Measurements from ENCODE around the gene FASN. TPM values are rescaled to one million over a fixed set of nuclear protein-coding genes. Genes with fewer than 3 reads are reported as not detected.

FASN gene
- total and polyA plus RNA-seq, 7 experiments from 2014 or later, result 0.96 to 168 (median 26.7) TPM

DNA sequence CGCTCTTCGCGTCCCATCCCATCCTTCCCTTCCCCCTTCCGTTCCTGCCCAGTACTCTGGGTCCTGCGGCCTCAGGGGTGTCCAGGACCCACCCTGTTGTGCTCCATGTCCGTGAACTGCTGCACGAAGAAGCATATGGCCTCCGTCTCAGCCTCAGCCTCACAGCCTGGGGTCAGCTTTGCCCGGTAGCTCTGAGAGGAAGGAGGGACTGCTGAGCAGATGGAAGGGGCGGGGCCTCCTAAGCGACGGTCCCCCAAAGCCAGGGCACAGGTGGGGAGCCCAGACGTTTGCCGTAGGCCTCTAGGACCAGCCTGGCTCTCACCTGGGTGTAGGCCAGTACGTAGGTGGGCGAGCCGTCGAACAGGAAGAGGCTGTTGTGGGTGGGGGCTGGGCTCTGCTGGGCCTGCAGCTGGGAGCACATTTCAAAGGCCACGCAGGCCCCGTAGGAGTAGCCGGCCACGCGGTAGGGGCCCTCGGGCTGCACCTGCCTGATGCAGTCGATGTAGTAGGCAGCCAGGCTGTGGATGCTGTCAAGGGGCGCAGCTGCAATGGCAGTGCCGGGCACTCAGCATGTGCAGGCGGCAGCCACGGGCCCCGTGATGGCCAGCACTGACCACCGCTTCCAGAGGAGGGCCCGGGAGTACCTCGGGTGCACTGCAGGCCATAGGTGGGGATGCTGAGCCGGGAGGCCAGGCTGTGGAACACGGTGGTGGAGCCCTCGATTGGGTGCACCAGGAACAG lies 17.8 kb downstream of the FASN start:
- Mint-ChIP-seq H3K4me1 (no peaks in the 10 kb centered on the region), H3K27me3 (no peaks in the 10 kb centered on the region), H3K4me3 (no peak overlapping the region), H3K27ac (no peak overlapping the region), H3K36me3 (peaks cover 0 to 14% (median 0%) of the 10 kb centered on the region in 5 donors), H3K9me3 (no peaks in the 10 kb centered on the region)
- Histone ChIP-seq H3K4me1 (ENCODE audit: control insufficient read depth in 2 of 2, insufficient read depth in 2 of 2, low read length in 2 of 2) (no peaks in the 10 kb centered on the region), H3K27ac (ENCODE audit: low read depth, low read length) (no peak overlapping the region), H3K9me3 (ENCODE audit: control insufficient read depth in 2 of 3, low read length in 3 of 3) (no peaks in the 10 kb centered on the region), H3K36me3 (ENCODE audit: control insufficient read depth in 2 of 3, insufficient read depth in 3 of 3, low read length in 3 of 3) (peaks cover 0 to 68% (median 4%) of the 10 kb centered on the region in 3 experiments), H3K27me3 (ENCODE audit: control insufficient read depth in 2 of 2, insufficient read depth in 2 of 2, low read length in 2 of 2) (no peaks in the 10 kb centered on the region), H3K4me3 (ENCODE audit: low read length) (no peak overlapping the region)
- ChIA-PET POLR2A (no interaction called here), CTCF (no interaction called here)
- no peak for DNase-seq
- intact Hi-C loops (cut with micrococcal nuclease), result no loop called here
- no peak for ATAC-seq

DNA sequence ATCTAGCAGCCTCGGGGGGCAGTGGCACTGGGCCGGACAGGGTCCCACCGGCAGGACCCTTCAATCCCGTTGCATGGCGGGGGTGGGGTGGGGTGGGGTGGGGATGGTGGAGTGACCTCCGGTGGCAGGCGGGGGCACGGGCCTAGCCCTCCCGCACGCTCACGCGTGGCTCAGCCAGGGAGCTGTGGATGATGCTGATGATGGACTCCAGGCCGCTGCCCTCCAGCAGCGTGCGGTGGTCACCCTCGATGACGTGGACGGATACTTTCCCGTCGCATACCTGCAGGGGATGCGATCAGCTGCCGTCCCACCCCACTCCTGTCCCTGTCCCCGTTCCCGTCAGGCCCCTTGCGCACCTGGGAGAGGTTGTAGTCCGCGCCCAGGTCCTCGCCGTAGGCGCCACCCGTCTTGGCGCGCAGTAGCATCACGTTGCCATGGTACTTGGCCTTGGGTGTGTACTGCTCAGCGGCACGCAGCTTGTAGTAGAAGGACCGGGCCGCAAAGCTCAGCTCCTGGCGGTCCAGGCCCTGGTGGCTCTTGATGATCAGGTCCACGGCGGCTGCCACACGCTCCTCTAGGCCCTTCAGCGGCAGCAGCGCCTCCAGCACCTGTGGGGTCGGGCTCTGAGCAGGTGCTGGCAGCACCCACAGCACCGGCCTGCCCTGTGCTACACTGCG lies 18.9 kb downstream of the FASN start:
- Mint-ChIP-seq H3K27ac (no peak overlapping the region), H3K36me3 (peaks cover 0 to 14% (median 0%) of the 10 kb centered on the region in 5 donors), H3K4me1 (no peaks in the 10 kb centered on the region), H3K27me3 (no peaks in the 10 kb centered on the region), H3K4me3 (no peak overlapping the region), H3K9me3 (no peaks in the 10 kb centered on the region)
- CTCF ChIA-PET, result no interaction called here
- no peak for DNase-seq
- Histone ChIP-seq H3K27me3 (ENCODE audit: control insufficient read depth in 2 of 2, insufficient read depth in 2 of 2, low read length in 2 of 2) (no peaks in the 10 kb centered on the region), H3K36me3 (ENCODE audit: control insufficient read depth in 2 of 3, insufficient read depth in 3 of 3, low read length in 3 of 3) (peaks cover 0 to 58% (median 4%) of the 10 kb centered on the region in 3 experiments), H3K4me3 (ENCODE audit: low read length) (no peak overlapping the region), H3K27ac (ENCODE audit: low read depth, low read length) (no peak overlapping the region), H3K9me3 (ENCODE audit: control insufficient read depth in 2 of 3, low read length in 3 of 3) (no peaks in the 10 kb centered on the region), H3K4me1 (ENCODE audit: control insufficient read depth in 2 of 2, insufficient read depth in 2 of 2, low read length in 2 of 2) (no peaks in the 10 kb centered on the region)
- intact Hi-C loops (cut with micrococcal nuclease), result no loop called here
- POLR2A ChIA-PET, result no interaction called here
- ATAC-seq, result no peak

DNA sequence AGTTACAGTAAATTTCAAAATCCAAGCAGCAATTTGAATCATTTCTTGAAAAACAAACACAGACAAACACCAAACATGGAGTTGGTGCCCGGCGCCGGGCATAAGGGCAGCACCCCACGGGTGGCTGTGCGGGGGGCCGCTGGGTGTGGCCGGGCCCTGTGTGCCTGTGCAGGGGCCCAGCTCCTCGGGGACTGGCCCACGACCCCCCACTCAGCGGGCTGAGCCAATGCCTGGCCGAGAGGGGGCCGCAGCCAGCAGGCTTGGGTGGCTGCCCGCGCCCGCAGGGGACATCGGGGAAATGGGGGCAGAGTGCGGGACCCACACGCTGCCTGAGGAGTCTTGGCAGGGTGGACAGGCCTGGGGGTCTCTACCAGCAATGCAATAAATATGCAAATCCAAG lies 19.6 kb downstream of the FASN start:
- H3K4me3 ChIP-seq (ENCODE audit: low read length), result no peak overlapping the region
- intact Hi-C loops (cut with micrococcal nuclease), result no loop called here
- Mint-ChIP-seq H3K9me3 (no peaks in the 10 kb centered on the region), H3K27me3 (no peaks in the 10 kb centered on the region), H3K4me1 (no peaks in the 10 kb centered on the region), H3K27ac (no peak overlapping the region), H3K36me3 (peaks cover 0 to 12% (median 0%) of the 10 kb centered on the region in 5 donors), H3K4me3 (no peak overlapping the region)
- no peak for ATAC-seq
- no peak overlapping the region for H3K27ac ChIP-seq (ENCODE audit: low read depth, low read length)
- CTCF ChIA-PET, result no interaction called here
- H3K27me3 ChIP-seq (ENCODE audit: control insufficient read depth in 2 of 2, insufficient read depth in 2 of 2, low read length in 2 of 2), result no peaks in the 10 kb centered on the region
- POLR2A ChIA-PET, result no interaction called here
- no peaks in the 10 kb centered on the region for H3K9me3 ChIP-seq (ENCODE audit: control insufficient read depth in 2 of 3, low read length in 3 of 3)
- DNase-seq, result no peak
- no peaks in the 10 kb centered on the region for H3K4me1 ChIP-seq (ENCODE audit: control insufficient read depth in 2 of 2, insufficient read depth in 2 of 2, low read length in 2 of 2)
- H3K36me3 ChIP-seq (ENCODE audit: control insufficient read depth in 2 of 3, insufficient read depth in 3 of 3, low read length in 3 of 3), result peaks cover 0 to 51% (median 4%) of the 10 kb centered on the region in 3 experiments

DNA sequence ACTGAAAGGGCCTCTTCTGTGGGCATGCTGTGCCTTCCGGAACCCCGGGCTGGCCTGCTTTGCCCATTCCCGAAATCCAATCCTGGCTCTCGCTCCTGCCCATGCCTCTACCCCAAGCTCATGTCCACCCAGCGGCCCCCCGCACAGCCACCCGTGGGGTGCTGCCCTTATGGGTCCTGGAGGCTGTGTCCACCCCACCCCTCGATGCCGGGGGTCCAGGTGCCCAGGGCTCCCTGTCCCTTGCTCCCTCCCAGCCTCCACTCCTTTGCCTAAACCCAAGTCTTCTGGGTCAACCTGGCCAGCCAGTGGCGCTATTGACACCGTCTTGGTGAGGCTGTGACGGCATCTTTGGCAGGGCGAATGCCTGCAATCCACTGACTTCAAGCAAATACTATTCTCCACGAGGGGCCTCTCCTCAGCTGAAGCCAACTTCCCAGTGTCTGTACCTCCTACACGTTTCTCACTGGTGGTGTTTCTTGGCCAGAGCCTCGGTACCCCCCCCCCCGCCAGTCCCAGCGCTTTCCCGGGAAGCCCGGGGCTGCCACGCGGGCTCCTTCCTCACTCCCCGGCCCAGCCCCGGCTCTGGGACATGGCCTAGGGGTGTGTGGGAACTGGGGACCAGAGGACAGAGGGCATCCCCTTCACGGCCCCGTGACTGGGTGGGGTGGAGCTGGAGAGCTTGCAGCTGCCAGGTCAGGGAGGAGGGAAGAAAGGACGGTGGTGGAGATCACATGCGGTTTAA lies 20.2 kb downstream of the FASN start:
- no peak overlapping the region for H3K27ac ChIP-seq (ENCODE audit: low read depth, low read length)
- Mint-ChIP-seq H3K9me3 (no peaks in the 10 kb centered on the region), H3K4me1 (no peaks in the 10 kb centered on the region), H3K27me3 (peaks cover 0 to 4% (median 0%) of the 10 kb centered on the region in 5 donors), H3K27ac (no peak overlapping the region), H3K4me3 (no peak overlapping the region), H3K36me3 (peaks cover 0 to 8% (median 0%) of the 10 kb centered on the region in 5 donors)
- H3K4me3 ChIP-seq (ENCODE audit: low read length), result no peak overlapping the region
- intact Hi-C loops (cut with micrococcal nuclease), result no loop called here
- ATAC-seq, result no peak
- CTCF ChIA-PET, result no interaction called here
- no peaks in the 10 kb centered on the region for H3K9me3 ChIP-seq (ENCODE audit: control insufficient read depth in 2 of 3, low read length in 3 of 3)
- no peak for DNase-seq
- no peaks in the 10 kb centered on the region for H3K27me3 ChIP-seq (ENCODE audit: control insufficient read depth in 2 of 2, insufficient read depth in 2 of 2, low read length in 2 of 2)
- POLR2A ChIA-PET, result no interaction called here
- peaks cover 0 to 44% (median 4%) of the 10 kb centered on the region in 3 experiments for H3K36me3 ChIP-seq (ENCODE audit: control insufficient read depth in 2 of 3, insufficient read depth in 3 of 3, low read length in 3 of 3)
- H3K4me1 ChIP-seq (ENCODE audit: control insufficient read depth in 2 of 2, insufficient read depth in 2 of 2, low read length in 2 of 2), result no peaks in the 10 kb centered on the region

DNA sequence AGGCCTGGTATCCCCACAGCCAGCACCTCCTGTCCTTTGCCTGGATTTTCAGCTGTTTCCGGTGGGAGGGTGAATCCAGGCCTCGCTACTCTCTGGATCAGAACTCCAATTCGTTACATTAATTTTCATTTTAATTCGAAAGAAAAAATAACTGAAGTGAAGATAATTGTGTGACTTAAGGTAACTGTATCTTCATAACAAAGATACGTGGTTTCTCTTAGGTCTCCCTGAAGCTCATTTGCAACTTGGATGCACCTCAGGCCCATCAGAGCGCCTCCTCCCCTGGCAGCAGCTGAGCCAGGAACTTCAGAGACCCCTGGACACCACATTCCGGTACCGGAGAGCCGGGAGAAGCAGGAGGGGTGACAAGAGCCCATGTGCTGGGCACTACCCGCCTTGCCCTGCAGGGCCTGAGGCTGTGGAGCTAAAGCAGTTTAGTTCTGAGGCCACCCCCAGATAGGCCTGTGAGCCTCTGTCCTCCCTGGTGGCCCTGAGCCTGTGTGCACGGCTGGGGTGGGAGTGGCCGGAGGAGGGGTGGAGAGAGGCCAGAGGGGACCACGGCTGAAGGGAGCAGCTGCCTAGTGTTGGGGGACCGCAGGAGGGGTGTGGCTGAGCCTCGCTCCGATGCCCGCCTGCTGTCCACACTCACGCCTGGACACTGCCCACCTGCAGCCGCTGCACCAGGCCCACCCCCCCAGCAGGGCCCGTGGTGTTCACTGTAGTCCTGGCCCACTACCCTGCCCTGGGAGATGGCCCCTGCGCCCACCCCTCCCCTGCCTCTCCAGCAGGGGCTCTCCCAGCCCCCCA lies 21.0 kb downstream of the FASN start:
- Mint-ChIP-seq H3K9me3 (no peaks in the 10 kb centered on the region), H3K4me3 (no peak overlapping the region), H3K27ac (peak overlapping the region in 1 of 9 donors; percentile 56), H3K36me3 (peaks cover 0 to 8% (median 0%) of the 10 kb centered on the region in 5 donors), H3K27me3 (peaks cover 0 to 7% (median 0%) of the 10 kb centered on the region in 5 donors), H3K4me1 (no peaks in the 10 kb centered on the region)
- ChIA-PET POLR2A (interaction anchor here (0.7 kb wide), 1 partner anchor 409 kb away, joined by 5 read pairs; no protein-coding TSS in a partner anchor), CTCF (interaction anchor here (0.6 to 1.0 kb wide), 2 partner anchors 39 to 366 kb away, joined by 4 to 6 read pairs; partner anchors contain the start of gene DCXR)
- Histone ChIP-seq H3K9me3 (ENCODE audit: control insufficient read depth in 2 of 3, low read length in 3 of 3) (no peaks in the 10 kb centered on the region), H3K4me1 (ENCODE audit: control insufficient read depth in 2 of 2, insufficient read depth in 2 of 2, low read length in 2 of 2) (no peaks in the 10 kb centered on the region), H3K27me3 (ENCODE audit: control insufficient read depth in 2 of 2, insufficient read depth in 2 of 2, low read length in 2 of 2) (no peaks in the 10 kb centered on the region), H3K36me3 (ENCODE audit: control insufficient read depth in 2 of 3, insufficient read depth in 3 of 3, low read length in 3 of 3) (peaks cover 0 to 36% (median under 1%) of the 10 kb centered on the region in 3 experiments), H3K4me3 (ENCODE audit: low read length) (no peak overlapping the region), H3K27ac (ENCODE audit: low read depth, low read length) (no peak overlapping the region)
- ATAC-seq (no peak), DNase-seq (no peak)
- intact Hi-C loops (cut with micrococcal nuclease), result no loop called here

All from naive thymus-derived CD4-positive, alpha-beta T cell (primary cell).